GM12878 (cell line): Measurements from ENCODE around the gene HEXA. TPM values are rescaled to one million over a fixed set of nuclear protein-coding genes. Genes with fewer than 3 reads are reported as not detected.

Experiments used
- ATAC-seq: fragments of 200-7000 bp; cut with Tn5 transposase; 3 replicates; pipeline ENCODE4 v1.9.1; 2020; ENCODE audit warnings: mild to moderate bottlenecking, moderate library complexity
- BruUV-seq: library from RNA; stranded (reverse); fragments of 400-500 nt; replicated peaks from 2 replicates; lab custom pipeline; 2021; lab: Mats Ljungman, UMichigan
- CTCF ChIA-PET: fragments of 300-600 bp; sonication (Branson Sonifier 250); formaldehyde crosslinking; extraction: SDS; loops from one replicate; lab custom pipeline; 2021; ENCODE audit warnings: inconsistent platforms; lab: Yijun Ruan, JAX
- POLR2A ChIA-PET: fragments of 350-600 bp; formaldehyde crosslinking; extraction: SDS; loops from one replicate; lab custom pipeline; 2021; ENCODE audit warnings: inconsistent platforms; lab: Charles Lee
- RAD21 ChIA-PET: fragments of 300-600 bp; sonication (Branson Sonifier 250); formaldehyde crosslinking; loops from one replicate; lab custom pipeline; 2023; ENCODE audit warnings: antibody characterized with exemption; ENCODE audit not compliant: unreplicated experiment; lab: Charles Lee
- SMC1A ChIA-PET: fragments of 300-600 bp; sonication (Branson Sonifier 250); formaldehyde crosslinking; loops from one replicate; lab custom pipeline; 2023; ENCODE audit not compliant: unreplicated experiment, uncharacterized antibody; lab: Charles Lee
- DNase-seq: peaks from one replicate; pipeline ENCODE4 v3.0.0-alpha.2; 2011; ENCODE audit warnings: low read depth, low spot score
- FAIRE-seq: peaks from 3 replicates; lab custom pipeline; 2011; peaks lifted over from hg19 to GRCh38; lab: Jason Lieb, UNC
- H2AFZ ChIP-seq: 2 replicates; pipeline ENCODE4 v1.6.0; 2011; ENCODE audit warnings: low read depth, low read length, control low read depth; ENCODE audit not compliant: control insufficient read depth
- H3K27ac ChIP-seq: 2 replicates; pipeline ENCODE4 v1.5.1; 2011; ENCODE audit warnings: control low read depth; ENCODE audit not compliant: control insufficient read depth, insufficient read depth
- H3K27me3 ChIP-seq, 2 experiments: replicated peaks in 1 of 2; 2 replicates each; pipeline versions ENCODE4 v1.6.0 to v1.6.1; 2011; ENCODE audit warnings: low read length in 1 of 2; ENCODE audit not compliant: control insufficient read depth in 2 of 2, insufficient read depth in 2 of 2
- H3K36me3 ChIP-seq, 2 experiments: 2 replicates each; pipeline ENCODE4 v1.5.1; 2011; ENCODE audit warnings: low read length in 1 of 2; ENCODE audit not compliant: control insufficient read depth in 2 of 2, insufficient read depth in 2 of 2
- H3K4me1 ChIP-seq: 2 replicates; pipeline ENCODE4 v1.6.1; 2011; ENCODE audit warnings: mild to moderate bottlenecking, low read length, moderate library complexity, mixed read lengths; ENCODE audit not compliant: control insufficient read depth, insufficient read depth
- H3K4me2 ChIP-seq: 2 replicates; pipeline ENCODE4 v1.6.0; 2011; ENCODE audit warnings: control low read depth; ENCODE audit not compliant: control insufficient read depth, insufficient read depth
- H3K4me3 ChIP-seq: fragments of 200-600 bp; sonication (generic); 2 replicates; pipeline ENCODE4 v1.5.1; 2016
- H3K79me2 ChIP-seq: 2 replicates; pipeline ENCODE4 v1.6.0; 2011; ENCODE audit warnings: low read length; ENCODE audit not compliant: control insufficient read depth, insufficient read depth
- H3K9ac ChIP-seq: 2 replicates; pipeline ENCODE4 v1.8.0; 2011; ENCODE audit warnings: low read length, control low read depth, mixed read lengths; ENCODE audit not compliant: control insufficient read depth, insufficient read depth
- H3K9me3 ChIP-seq: replicated peaks from 3 replicates; pipeline ENCODE4 v1.5.1; 2011; ENCODE audit warnings: mild to moderate bottlenecking, low read length; ENCODE audit not compliant: control insufficient read depth, insufficient read depth
- H4K20me1 ChIP-seq: 2 replicates; pipeline ENCODE4 v1.6.0; 2011; ENCODE audit not compliant: control insufficient read depth, insufficient read depth
- BMI1 ChIP-seq: fragments of 450-650 bp; IDR thresholded peaks from 2 replicates; pipeline ENCODE4 v1.6.1; 2016; ENCODE audit warnings: mild to moderate bottlenecking, moderate library complexity, borderline replicate concordance
- CBX3 ChIP-seq: fragments of 200-600 bp; sonication (generic); IDR thresholded peaks from 2 replicates; pipeline ENCODE4 v1.6.1; 2016; ENCODE audit warnings: low read depth, borderline replicate concordance
- CHD1 ChIP-seq: IDR thresholded peaks from 2 replicates; pipeline ENCODE4 v1.6.1; 2012; ENCODE audit warnings: low read depth, low read length, improper control_type of control experiment
- HDGF ChIP-seq: fragments of 450-650 bp; IDR thresholded peaks from 2 replicates; pipeline ENCODE4 v1.6.1; 2016; ENCODE audit warnings: antibody characterized with exemption
- KDM1A ChIP-seq: fragments of 200-600 bp; sonication (generic); IDR thresholded peaks from 2 replicates; pipeline ENCODE4 v1.6.1; 2016; ENCODE audit warnings: borderline replicate concordance
- MTA3 ChIP-seq: IDR thresholded peaks from 2 replicates; pipeline ENCODE4 v1.6.1; 2012; ENCODE audit warnings: low read length, inconsistent platforms, borderline replicate concordance
- NFIC ChIP-seq: IDR thresholded peaks from 2 replicates; pipeline ENCODE4 v1.6.1; 2012; ENCODE audit warnings: low read depth, mild to moderate bottlenecking, inconsistent platforms, low read length, moderate library complexity
- RCOR1 ChIP-seq: conservative IDR thresholded peaks from 2 replicates; pipeline ENCODE4 v1.6.1; 2012; ENCODE audit warnings: low read depth, low read length, improper control_type of control experiment
- SMAD1 ChIP-seq: fragments of 450-650 bp; IDR thresholded peaks from 2 replicates; pipeline ENCODE4 v1.6.1; 2018; ENCODE audit warnings: mild to moderate bottlenecking, low read depth; ENCODE audit not compliant: partially characterized antibody
- SMARCA5 ChIP-seq: fragments of 450-650 bp; IDR thresholded peaks from 2 replicates; pipeline ENCODE4 v1.6.1; 2017; ENCODE audit warnings: mild to moderate bottlenecking
- SMC3 ChIP-seq: IDR thresholded peaks from 2 replicates; pipeline ENCODE4 v1.6.1; 2011; ENCODE audit warnings: low read length, improper control_type of control experiment, borderline replicate concordance
- SPI1 ChIP-seq: IDR thresholded peaks from 2 replicates; pipeline ENCODE4 v1.6.1; 2011; ENCODE audit warnings: low read depth, mild to moderate bottlenecking, low read length, moderate library complexity, borderline replicate concordance; ENCODE audit not compliant: insufficient read depth
- STAT1 ChIP-seq: fragments of 450-650 bp; conservative IDR thresholded peaks from 2 replicates; pipeline ENCODE4 v1.6.1; 2014; ENCODE audit warnings: antibody characterized with exemption, mild to moderate bottlenecking
- TCF3 ChIP-seq: IDR thresholded peaks from 2 replicates; pipeline ENCODE4 v1.6.1; 2012; ENCODE audit warnings: low read depth, mild to moderate bottlenecking, low read length, borderline replicate concordance; ENCODE audit not compliant: insufficient read depth
- YY1 ChIP-seq: IDR thresholded peaks from 2 replicates; pipeline ENCODE4 v1.6.1; 2011; ENCODE audit warnings: low read depth, mild to moderate bottlenecking, low read length
- ZNF24 ChIP-seq: fragments of 450-650 bp; IDR thresholded peaks from 2 replicates; pipeline ENCODE4 v1.6.1; 2017; ENCODE audit warnings: antibody characterized with exemption, mild to moderate bottlenecking
- WGBS: methylation state at CpG from one replicate; pipeline ENCODE4 v1.1.6; 2016; ENCODE audit warnings: low lambda C conversion rate; ENCODE audit not compliant: insufficient replicate concordance, insufficient coverage; ENCODE audit errors: missing lambda C conversion rate; 5-methylcytosine and 5-hydroxymethylcytosine counted together
- in situ Hi-C: fragments of 300-500 bp; cut with MboI; formaldehyde crosslinking; loops from 9 replicates; pipeline ENCODE4 v1.14.3; 2018; ENCODE audit warnings: mixed read lengths
- intact Hi-C: fragments of 100-400 bp; cut with micrococcal nuclease; formaldehyde crosslinking; loops from one replicate; pipeline ENCODE4 v1.14.2; 2022; ENCODE audit not compliant: unreplicated experiment
- polyA plus RNA-seq, 11 experiments: library from polyadenylated mRNA; depleted of rRNA in 4 of 11; unstranded in 6 of 11; stranded (reverse) in 5 of 11; fragments of >200 nt; fragmentation: Nextera tagmentation in 4 of 11; fragmentation: Illumina TruSeq in 1 of 11; extraction: Ambion mirVana in 4 of 11; extraction: Trizol in 1 of 11; gene quantifications; 1 replicate in 1 of 11; 2 replicates in 10 of 11; pipeline versions ENCODE4 v1.2.1 to v1.2.3, GENCODE V29; 2011 to 2016; ENCODE audit warnings: inconsistent platforms in 2 of 11, missing spikeins in 2 of 11, low read depth in 1 of 11
- total RNA-seq, 4 experiments: library from RNA; depleted of rRNA in 3 of 4; stranded (reverse); fragments of >200 nt in 3 of 4; fragmentation: Illumina TruSeq in 1 of 4; extraction: Trizol in 1 of 4; gene quantifications; 2 replicates each; pipeline versions ENCODE4 v1.2.1 to v1.2.3, GENCODE V29; 2013 to 2021
- TF ChIP-seq, protein P1 (sequence below): IDR thresholded peaks from 2 replicates; pipeline ENCODE4 v1.6.1; 2011; ENCODE audit warnings: low read depth, mild to moderate bottlenecking, low read length, moderate library complexity, borderline replicate concordance; ENCODE audit errors: extremely low read depth
- TF ChIP-seq, protein P2 (sequence below): fragments of 450-650 bp; formaldehyde crosslinking; IDR thresholded peaks from 2 replicates; pipeline ENCODE4 v1.4.0; 2022; ENCODE audit warnings: mild to moderate bottlenecking, moderate library complexity
- TF ChIP-seq, protein P3 (sequence below): fragments of 450-650 bp; IDR thresholded peaks from 2 replicates; pipeline ENCODE4 v1.6.1; 2017; ENCODE audit warnings: mild to moderate bottlenecking
- TF ChIP-seq, protein P4 (sequence below): IDR thresholded peaks from 2 replicates; pipeline ENCODE4 v1.6.1; 2012; ENCODE audit warnings: low read depth, low read length, improper control_type of control experiment

Gene HEXA
- total and polyA plus RNA-seq, 10 of the 15 experiments (the other 5 are each of a cell fraction or from before 2014, with no cell fraction given): 24.5 to 151 (median 69.3) TPM

DNA sequence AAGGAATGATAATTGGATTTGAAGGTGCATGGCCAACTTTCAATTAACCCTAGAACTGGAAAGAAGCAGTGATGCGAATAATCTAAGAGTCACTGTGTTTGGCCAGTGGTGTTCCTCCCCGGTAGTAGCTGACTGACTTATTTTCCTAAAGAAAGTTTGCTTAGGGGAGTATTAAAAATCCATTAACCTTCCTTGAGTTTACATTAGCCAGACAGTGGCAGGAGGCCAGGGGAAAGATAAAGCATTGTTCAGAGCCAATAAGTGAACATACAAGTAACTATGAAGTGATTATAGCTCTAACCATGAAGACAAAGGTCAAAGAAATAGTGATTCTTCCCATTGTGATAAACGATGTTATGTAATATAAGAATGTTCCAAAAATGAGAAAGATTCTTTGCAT lies 13.4 kb upstream of the HEXA start:
- Histone ChIP-seq H2AFZ (no peak overlapping the region), H3K27ac (no peak overlapping the region), H3K4me3 (no peak overlapping the region), H3K4me2 (no peak overlapping the region), H3K79me2 (no peaks in the 10 kb centered on the region), H3K9ac (no peak overlapping the region), H4K20me1 (no peaks in the 10 kb centered on the region), H3K9me3 (no peaks in the 10 kb centered on the region), H3K27me3 (no peaks in the 10 kb centered on the region; a peak in 1 of 4 replicates), H3K36me3 (no peaks in the 10 kb centered on the region), H3K4me1 (no peaks in the 10 kb centered on the region)
- CTCF ChIA-PET: interaction anchor here (0.6 to 1.4 kb wide), 2 partner anchors 76 to 1668 kb away, joined by 3 to 5 read pairs; no protein-coding TSS in a partner anchor
- POLR2A ChIA-PET: no interaction called here
- intact Hi-C loops: no loop called here
- no peak for DNase-seq
- 57% methylated on average over 3 of the region's 3 CpGs for WGBS
- BruUV-seq: no TSS peak
- SMC1A ChIA-PET: interaction anchor here (0.6 to 1.1 kb wide), 3 partner anchors 29 to 248 kb away, joined by 3 read pairs; no protein-coding TSS in a partner anchor
- in situ Hi-C loops: no loop called here
- no peak for FAIRE-seq
- no peak for ATAC-seq
- TF ChIP-seq SPI1 (no peak), SMAD1 (no peak), KDM1A (no peak), RCOR1 (no peak), CBX3 (no peak), NFIC (no peak), HDGF (no peak), ZNF24 (no peak), STAT1 (no peak), SMARCA5 (no peak), CHD1 (no peak), TCF3 (no peak), BMI1 (no peak), SMC3 (no peak), YY1 (no peak), MTA3 (no peak)
- TF ChIP-seq, protein P1, sequence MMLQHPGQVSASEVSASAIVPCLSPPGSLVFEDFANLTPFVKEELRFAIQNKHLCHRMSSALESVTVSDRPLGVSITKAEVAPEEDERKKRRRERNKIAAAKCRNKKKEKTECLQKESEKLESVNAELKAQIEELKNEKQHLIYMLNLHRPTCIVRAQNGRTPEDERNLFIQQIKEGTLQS: no peak
- TF ChIP-seq, protein P2, sequence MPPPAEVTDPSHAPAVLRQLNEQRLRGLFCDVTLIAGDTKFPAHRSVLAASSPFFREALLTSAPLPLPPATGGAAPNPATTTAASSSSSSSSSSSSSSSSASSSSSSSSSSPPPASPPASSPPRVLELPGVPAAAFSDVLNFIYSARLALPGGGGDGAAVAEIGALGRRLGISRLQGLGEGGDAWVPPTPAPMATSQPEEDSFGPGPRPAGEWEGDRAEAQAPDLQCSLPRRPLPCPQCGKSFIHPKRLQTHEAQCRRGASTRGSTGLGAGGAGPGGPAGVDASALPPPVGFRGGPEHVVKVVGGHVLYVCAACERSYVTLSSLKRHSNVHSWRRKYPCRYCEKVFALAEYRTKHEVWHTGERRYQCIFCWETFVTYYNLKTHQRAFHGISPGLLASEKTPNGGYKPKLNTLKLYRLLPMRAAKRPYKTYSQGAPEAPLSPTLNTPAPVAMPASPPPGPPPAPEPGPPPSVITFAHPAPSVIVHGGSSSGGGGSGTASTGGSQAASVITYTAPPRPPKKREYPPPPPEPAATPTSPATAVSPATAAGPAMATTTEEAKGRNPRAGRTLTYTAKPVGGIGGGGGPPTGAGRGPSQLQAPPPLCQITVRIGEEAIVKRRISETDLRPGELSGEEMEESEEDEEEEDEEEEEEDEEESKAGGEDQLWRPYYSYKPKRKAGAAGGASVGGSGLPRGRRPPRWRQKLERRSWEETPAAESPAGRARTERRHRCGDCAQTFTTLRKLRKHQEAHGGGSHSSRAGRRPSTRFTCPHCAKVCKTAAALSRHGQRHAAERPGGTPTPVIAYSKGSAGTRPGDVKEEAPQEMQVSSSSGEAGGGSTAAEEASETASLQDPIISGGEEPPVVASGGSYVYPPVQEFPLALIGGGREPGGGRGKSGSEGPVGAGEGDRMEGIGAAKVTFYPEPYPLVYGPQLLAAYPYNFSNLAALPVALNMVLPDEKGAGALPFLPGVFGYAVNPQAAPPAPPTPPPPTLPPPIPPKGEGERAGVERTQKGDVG (CRISPR knock-in tag): no peak
- TF ChIP-seq, protein P3, sequence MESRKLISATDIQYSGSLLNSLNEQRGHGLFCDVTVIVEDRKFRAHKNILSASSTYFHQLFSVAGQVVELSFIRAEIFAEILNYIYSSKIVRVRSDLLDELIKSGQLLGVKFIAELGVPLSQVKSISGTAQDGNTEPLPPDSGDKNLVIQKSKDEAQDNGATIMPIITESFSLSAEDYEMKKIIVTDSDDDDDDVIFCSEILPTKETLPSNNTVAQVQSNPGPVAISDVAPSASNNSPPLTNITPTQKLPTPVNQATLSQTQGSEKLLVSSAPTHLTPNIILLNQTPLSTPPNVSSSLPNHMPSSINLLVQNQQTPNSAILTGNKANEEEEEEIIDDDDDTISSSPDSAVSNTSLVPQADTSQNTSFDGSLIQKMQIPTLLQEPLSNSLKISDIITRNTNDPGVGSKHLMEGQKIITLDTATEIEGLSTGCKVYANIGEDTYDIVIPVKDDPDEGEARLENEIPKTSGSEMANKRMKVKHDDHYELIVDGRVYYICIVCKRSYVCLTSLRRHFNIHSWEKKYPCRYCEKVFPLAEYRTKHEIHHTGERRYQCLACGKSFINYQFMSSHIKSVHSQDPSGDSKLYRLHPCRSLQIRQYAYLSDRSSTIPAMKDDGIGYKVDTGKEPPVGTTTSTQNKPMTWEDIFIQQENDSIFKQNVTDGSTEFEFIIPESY: no peak
- TF ChIP-seq, protein P4, sequence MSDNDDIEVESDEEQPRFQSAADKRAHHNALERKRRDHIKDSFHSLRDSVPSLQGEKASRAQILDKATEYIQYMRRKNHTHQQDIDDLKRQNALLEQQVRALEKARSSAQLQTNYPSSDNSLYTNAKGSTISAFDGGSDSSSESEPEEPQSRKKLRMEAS: no peak
- RAD21 ChIA-PET: no interaction called here
